Measurements from ENCODE around the gene TXNRD1.
"Not testable (repeated sequence)": the region's sequence is repeated elsewhere in the genome, so short reads cannot be mapped to it uniquely, and the experiment has no call there.

Gene TXNRD1

GRCh38 chr12:104197264-104197663, 18.3 kb upstream of the TXNRD1 start:
- no peak for DNase-seq

- no peak for DNase-seq
Observed at GRCh38 chr12:104199964-104200363, 15.6 kb upstream of the TXNRD1 start.

- DNase-seq, result peak; percentile 53
Observed at GRCh38 chr12:104201238-104202001, 14.2 kb upstream of the TXNRD1 start.

- DNase-seq, result no peak
Observed at GRCh38 chr12:104204690-104205480, 10.7 kb upstream of the TXNRD1 start.

GRCh38 chr12:104207416-104208205, 8.0 kb upstream of the TXNRD1 start:
- no peak for DNase-seq

- no peak for DNase-seq
Observed at GRCh38 chr12:104212516-104212915, 3.1 kb upstream of the TXNRD1 start.

- DNase-seq, result no peak
Observed at GRCh38 chr12:104213952-104214351, 1.6 kb upstream of the TXNRD1 start.

GRCh38 chr12:104216521-104216924, 944 bp downstream of the TXNRD1 start:
- DNase-seq, result no peak

GRCh38 chr12:104218506-104218905, 2.9 kb downstream of the TXNRD1 start:
- not testable (repeated sequence) for DNase-seq

- DNase-seq, result no peak
Observed at GRCh38 chr12:104218935-104219334, 3.4 kb downstream of the TXNRD1 start.

GRCh38 chr12:104219361-104219892, 3.8 kb downstream of the TXNRD1 start:
- DNase-seq, result no peak

GRCh38 chr12:104219908-104220404, 4.4 kb downstream of the TXNRD1 start:
- peak; percentile 72 for DNase-seq

GRCh38 chr12:104220931-104221330, 5.4 kb downstream of the TXNRD1 start:
- DNase-seq, result peak; percentile 59

- no peak for DNase-seq
Observed at GRCh38 chr12:104222976-104223375, 7.4 kb downstream of the TXNRD1 start.

- DNase-seq, result no peak
Observed at GRCh38 chr12:104223712-104224111, 8.1 kb downstream of the TXNRD1 start.

GRCh38 chr12:104226672-104227071, 11.1 kb downstream of the TXNRD1 start:
- no peak for DNase-seq

GRCh38 chr12:104230304-104231095, 14.9 kb downstream of the TXNRD1 start:
- DNase-seq, result no peak

- DNase-seq, result no peak
Observed at GRCh38 chr12:104232609-104233280, 17.2 kb downstream of the TXNRD1 start.

GRCh38 chr12:104234926-104235499, 19.4 kb downstream of the TXNRD1 start:
- DNase-seq, result no peak

- DNase-seq, result no peak
Observed at GRCh38 chr12:104237930-104238329, 22.4 kb downstream of the TXNRD1 start.
